Activated B cell treated with CpG ODN at 0.5 μM for 24 hours (primary cell): ENCODE results near the gene SYNE1. TPM values are rescaled to one million over a fixed set of nuclear protein-coding genes. Genes with fewer than 3 reads are reported as not detected.

Experiments used
- ATAC-seq: fragments of 200-7000 bp; cut with Tn5 transposase; one replicate; pipeline ENCODE4 v1.10.0; 2021; ENCODE audit warnings: low read depth, mild to moderate bottlenecking, moderate library complexity
- CTCF ChIA-PET: fragments of 350-600 bp; sonication (Branson Sonifier 250); formaldehyde crosslinking; loops from one replicate; lab custom pipeline; 2021; ENCODE audit warnings: antibody characterized with exemption; lab: Charles Lee
- POLR2A ChIA-PET: fragments of 350-600 bp; sonication (Branson Sonifier 250); formaldehyde crosslinking; loops from one replicate; lab custom pipeline; 2021; ENCODE audit warnings: antibody characterized with exemption; lab: Charles Lee
- DNase-seq: peaks from one replicate; pipeline ENCODE4 v3.0.0; 2022
- H3K27ac Mint-ChIP-seq: one replicate; pipeline ENCODE4 v1.8.0; 2020; ENCODE audit warnings: mixed read lengths
- H3K27me3 Mint-ChIP-seq: one replicate; pipeline ENCODE4 v1.8.0; 2021; ENCODE audit warnings: mixed read lengths
- H3K36me3 Mint-ChIP-seq: one replicate; pipeline ENCODE4 v1.8.0; 2021; ENCODE audit warnings: low read depth, mixed read lengths
- H3K4me1 Mint-ChIP-seq: one replicate; pipeline ENCODE4 v1.8.0; 2021; ENCODE audit warnings: mixed read lengths
- H3K4me3 Mint-ChIP-seq: one replicate; pipeline ENCODE4 v1.8.0; 2020; ENCODE audit warnings: mild to moderate bottlenecking, mixed read lengths
- H3K9me3 Mint-ChIP-seq: one replicate; pipeline ENCODE4 v1.8.0; 2020; ENCODE audit warnings: mixed read lengths
- intact Hi-C: fragments of 100-400 bp; cut with micrococcal nuclease; formaldehyde crosslinking; loops from one replicate; pipeline ENCODE4 v1.15.1; 2024
- total RNA-seq: library from RNA; stranded (reverse); gene quantifications from 2 replicates; pipeline ENCODE4 v1.2.3, GENCODE V29; 2022
- TF ChIP-seq, protein P1 (sequence below): fragments of 200-600 bp; IDR thresholded peaks from one replicate; pipeline ENCODE4 v1.8.0; 2022; ENCODE audit warnings: antibody characterized with exemption, mild to moderate bottlenecking

The SYNE1 gene
- total RNA-seq, 1 donor from 2014 or later: 74.9 TPM

DNA sequence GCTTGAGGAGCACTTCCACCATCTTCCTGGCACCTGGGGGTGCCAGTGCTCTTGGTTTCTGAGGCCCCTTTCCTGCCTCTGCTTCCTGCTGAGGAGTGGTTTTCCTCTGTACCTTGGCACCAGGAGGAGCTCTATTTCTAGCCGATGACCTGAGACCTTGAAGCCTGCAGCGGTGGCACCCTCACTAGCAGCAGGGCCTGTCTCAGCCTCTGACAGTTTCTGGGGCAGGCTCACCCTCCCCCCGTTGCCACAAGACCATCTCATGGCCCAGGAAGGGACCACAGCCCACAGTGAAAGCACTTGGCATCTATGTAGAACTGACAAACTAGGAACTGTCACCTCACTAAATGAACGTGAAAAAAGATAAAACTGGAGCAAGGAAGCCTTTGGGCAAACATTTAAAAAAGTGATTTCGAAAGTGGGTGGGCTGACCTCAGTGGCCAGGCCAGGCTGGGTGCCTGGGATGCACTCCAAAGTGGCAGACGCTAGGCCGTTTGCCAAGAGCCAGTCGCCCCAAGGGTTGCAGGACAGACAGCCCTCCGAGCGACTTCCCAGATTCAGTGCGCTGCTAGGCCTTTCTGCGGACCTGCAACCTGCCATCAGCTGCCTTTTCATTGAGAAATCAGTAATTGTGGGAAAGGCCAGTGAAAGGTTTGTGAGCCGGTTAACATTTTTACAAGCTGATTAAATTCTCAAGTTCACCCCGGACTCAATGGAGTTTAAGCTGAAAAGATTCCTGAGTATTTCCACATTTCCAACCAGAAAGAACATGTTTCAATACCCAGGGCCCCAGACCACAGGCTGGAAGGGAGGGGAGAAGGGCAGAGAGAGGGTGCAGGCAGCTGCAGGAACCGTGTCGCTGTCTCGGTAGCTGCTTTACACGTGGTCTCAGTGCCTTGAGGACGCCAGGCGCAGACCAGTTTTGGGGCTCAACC is 526.0 kb downstream of the SYNE1 start:
- Mint-ChIP-seq H3K27me3 (peaks cover 2% of the 10 kb centered on the region), H3K27ac (no peak overlapping the region), H3K4me1 (no peaks in the 10 kb centered on the region), H3K36me3 (no peaks in the 10 kb centered on the region), H3K9me3 (no peaks in the 10 kb centered on the region), H3K4me3 (no peak overlapping the region)
- POLR2A ChIA-PET: no interaction called here
- CTCF ChIA-PET: no interaction called here
- intact Hi-C loops: no loop called here
- ATAC-seq (no peak), DNase-seq (no peak)
- TF ChIP-seq, protein P1, sequence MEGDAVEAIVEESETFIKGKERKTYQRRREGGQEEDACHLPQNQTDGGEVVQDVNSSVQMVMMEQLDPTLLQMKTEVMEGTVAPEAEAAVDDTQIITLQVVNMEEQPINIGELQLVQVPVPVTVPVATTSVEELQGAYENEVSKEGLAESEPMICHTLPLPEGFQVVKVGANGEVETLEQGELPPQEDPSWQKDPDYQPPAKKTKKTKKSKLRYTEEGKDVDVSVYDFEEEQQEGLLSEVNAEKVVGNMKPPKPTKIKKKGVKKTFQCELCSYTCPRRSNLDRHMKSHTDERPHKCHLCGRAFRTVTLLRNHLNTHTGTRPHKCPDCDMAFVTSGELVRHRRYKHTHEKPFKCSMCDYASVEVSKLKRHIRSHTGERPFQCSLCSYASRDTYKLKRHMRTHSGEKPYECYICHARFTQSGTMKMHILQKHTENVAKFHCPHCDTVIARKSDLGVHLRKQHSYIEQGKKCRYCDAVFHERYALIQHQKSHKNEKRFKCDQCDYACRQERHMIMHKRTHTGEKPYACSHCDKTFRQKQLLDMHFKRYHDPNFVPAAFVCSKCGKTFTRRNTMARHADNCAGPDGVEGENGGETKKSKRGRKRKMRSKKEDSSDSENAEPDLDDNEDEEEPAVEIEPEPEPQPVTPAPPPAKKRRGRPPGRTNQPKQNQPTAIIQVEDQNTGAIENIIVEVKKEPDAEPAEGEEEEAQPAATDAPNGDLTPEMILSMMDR: no peak

- ATAC-seq (no peak), DNase-seq (no peak)
- H3K27ac Mint-ChIP-seq: no peak overlapping the region
- TF ChIP-seq, protein P1: no peak
- H3K4me1 Mint-ChIP-seq: no peaks in the 10 kb centered on the region
- CTCF ChIA-PET: no interaction called here
- POLR2A ChIA-PET: no interaction called here
- peaks cover 2% of the 10 kb centered on the region for H3K27me3 Mint-ChIP-seq
- H3K4me3 Mint-ChIP-seq: no peak overlapping the region
- no peaks in the 10 kb centered on the region for H3K36me3 Mint-ChIP-seq
- H3K9me3 Mint-ChIP-seq: no peaks in the 10 kb centered on the region
- intact Hi-C loops: no loop called here
Observed at GRCh38 chr6:152107973-152108372, 529.2 kb downstream of the SYNE1 start.

- no peaks in the 10 kb centered on the region for H3K36me3 Mint-ChIP-seq
- ChIA-PET CTCF (no interaction called here), POLR2A (no interaction called here)
- H3K27me3 Mint-ChIP-seq: no peaks in the 10 kb centered on the region
- intact Hi-C loops: no loop called here
- H3K4me1 Mint-ChIP-seq: no peaks in the 10 kb centered on the region
- H3K9me3 Mint-ChIP-seq: no peaks in the 10 kb centered on the region
- TF ChIP-seq, protein P1: no peak
- ATAC-seq: no peak
- H3K27ac Mint-ChIP-seq: no peak overlapping the region
- no peak for DNase-seq
- no peak overlapping the region for H3K4me3 Mint-ChIP-seq
Observed at GRCh38 chr6:152100183-152100618, 537.0 kb downstream of the SYNE1 start.

- Mint-ChIP-seq H3K4me1 (no peaks in the 10 kb centered on the region), H3K27me3 (no peaks in the 10 kb centered on the region), H3K4me3 (no peak overlapping the region), H3K27ac (no peak overlapping the region), H3K36me3 (no peaks in the 10 kb centered on the region), H3K9me3 (no peaks in the 10 kb centered on the region)
- ATAC-seq (no peak), DNase-seq (no peak)
- intact Hi-C loops: no loop called here
- ChIA-PET POLR2A (no interaction called here), CTCF (no interaction called here)
- TF ChIP-seq, protein P1: no peak
Observed at GRCh38 chr6:152099446-152100182, 537.5 kb downstream of the SYNE1 start.

DNA sequence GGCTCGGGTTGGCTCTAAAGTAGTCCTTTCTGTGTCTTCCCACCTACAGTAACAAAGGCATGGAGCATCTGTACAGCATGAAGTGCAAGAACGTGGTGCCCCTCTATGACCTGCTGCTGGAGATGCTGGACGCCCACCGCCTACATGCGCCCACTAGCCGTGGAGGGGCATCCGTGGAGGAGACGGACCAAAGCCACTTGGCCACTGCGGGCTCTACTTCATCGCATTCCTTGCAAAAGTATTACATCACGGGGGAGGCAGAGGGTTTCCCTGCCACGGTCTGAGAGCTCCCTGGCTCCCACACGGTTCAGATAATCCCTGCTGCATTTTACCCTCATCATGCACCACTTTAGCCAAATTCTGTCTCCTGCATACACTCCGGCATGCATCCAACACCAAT is 538.5 kb downstream of the SYNE1 start:
- CTCF ChIA-PET: no interaction called here
- Mint-ChIP-seq H3K9me3 (no peaks in the 10 kb centered on the region), H3K4me1 (no peaks in the 10 kb centered on the region), H3K4me3 (no peak overlapping the region), H3K27me3 (no peaks in the 10 kb centered on the region), H3K36me3 (no peaks in the 10 kb centered on the region), H3K27ac (no peak overlapping the region)
- TF ChIP-seq, protein P1: no peak
- ATAC-seq: no peak
- intact Hi-C loops: no loop called here
- no peak for DNase-seq
- POLR2A ChIA-PET: no interaction called here
